22Rv1 (cell line): Measurements from ENCODE around the gene KCNJ14.

Experiments
- ZFX ChIP-seq: fragments of 450-650 bp; IDR thresholded peaks from 2 replicates; pipeline ENCODE4 v1.6.1; 2017; ENCODE audit warnings: antibody characterized with exemption, borderline replicate concordance
- TF ChIP-seq, protein P1 (sequence below): fragments of 450-650 bp; IDR thresholded peaks from 2 replicates; pipeline ENCODE4 v1.5.1; 2017; ENCODE audit warnings: mild to moderate bottlenecking

DNA sequence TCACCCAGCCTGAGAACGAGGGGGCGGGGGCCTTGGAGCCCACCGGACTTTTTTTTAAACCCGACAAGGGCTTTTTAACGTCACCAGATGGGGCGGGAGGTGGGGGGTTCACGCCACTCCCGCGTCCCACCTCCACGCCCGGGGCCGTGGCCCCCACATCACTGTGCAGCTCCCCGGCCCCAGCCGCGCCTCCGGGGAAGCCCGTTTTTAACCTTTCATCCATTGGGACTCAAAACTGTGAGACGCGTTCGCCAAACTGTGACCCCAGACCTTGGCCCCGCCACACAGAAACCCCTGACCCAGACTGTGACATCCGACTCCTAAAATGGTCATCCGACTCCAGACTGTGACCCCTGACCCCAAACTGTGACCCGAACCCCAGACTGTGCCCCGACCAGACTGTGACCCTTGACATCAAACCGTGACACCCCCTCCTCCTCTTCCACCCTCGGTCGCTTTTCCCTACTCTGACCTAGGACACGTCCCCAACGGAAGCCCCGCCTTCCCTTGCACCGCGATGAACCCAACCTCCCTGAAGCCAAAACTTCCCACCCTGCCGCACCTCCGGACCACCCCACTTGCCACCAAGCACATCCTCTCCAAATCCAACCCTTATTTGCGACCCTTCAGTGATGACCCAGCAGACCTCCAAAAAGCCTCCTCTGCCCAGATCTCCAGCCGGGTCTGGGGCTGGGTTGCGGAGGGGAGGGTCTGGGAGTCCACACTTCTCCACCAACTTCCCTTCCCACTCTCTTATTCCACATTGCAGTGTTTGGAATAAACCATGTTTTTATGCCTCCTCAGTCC, 11.0 kb upstream of the KCNJ14 start:
- TF ChIP-seq, protein P1, sequence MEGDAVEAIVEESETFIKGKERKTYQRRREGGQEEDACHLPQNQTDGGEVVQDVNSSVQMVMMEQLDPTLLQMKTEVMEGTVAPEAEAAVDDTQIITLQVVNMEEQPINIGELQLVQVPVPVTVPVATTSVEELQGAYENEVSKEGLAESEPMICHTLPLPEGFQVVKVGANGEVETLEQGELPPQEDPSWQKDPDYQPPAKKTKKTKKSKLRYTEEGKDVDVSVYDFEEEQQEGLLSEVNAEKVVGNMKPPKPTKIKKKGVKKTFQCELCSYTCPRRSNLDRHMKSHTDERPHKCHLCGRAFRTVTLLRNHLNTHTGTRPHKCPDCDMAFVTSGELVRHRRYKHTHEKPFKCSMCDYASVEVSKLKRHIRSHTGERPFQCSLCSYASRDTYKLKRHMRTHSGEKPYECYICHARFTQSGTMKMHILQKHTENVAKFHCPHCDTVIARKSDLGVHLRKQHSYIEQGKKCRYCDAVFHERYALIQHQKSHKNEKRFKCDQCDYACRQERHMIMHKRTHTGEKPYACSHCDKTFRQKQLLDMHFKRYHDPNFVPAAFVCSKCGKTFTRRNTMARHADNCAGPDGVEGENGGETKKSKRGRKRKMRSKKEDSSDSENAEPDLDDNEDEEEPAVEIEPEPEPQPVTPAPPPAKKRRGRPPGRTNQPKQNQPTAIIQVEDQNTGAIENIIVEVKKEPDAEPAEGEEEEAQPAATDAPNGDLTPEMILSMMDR, result no peak
- TF ChIP-seq ZFX, result no peak
